Liver (tissue), 9 donors: ENCODE data around the gene CFAP100. TPM values are rescaled to one million over a fixed set of nuclear protein-coding genes. Genes with fewer than 3 reads are reported as not detected.

Experiments
- DNase-seq: peaks from one replicate; pipeline ENCODE4 v3.0.0-alpha.2; 2017; ENCODE audit warnings: low spot score
- H3K27ac ChIP-seq, 2 donors: one replicate each; pipeline ENCODE4 v1.7.0; 2013; ENCODE audit warnings: inconsistent platforms in 2 of 2, low read length in 2 of 2, control low read depth in 1 of 2, low read depth in 1 of 2, mild to moderate bottlenecking in 1 of 2
- H3K27me3 ChIP-seq, 4 donors: one replicate each; pipeline versions ENCODE4 v1.6.1 to v1.7.0; 2013; ENCODE audit warnings: low read length in 3 of 4, inconsistent platforms in 1 of 4, mild to moderate bottlenecking in 1 of 4, moderate library complexity in 1 of 4; ENCODE audit not compliant: control insufficient read depth in 4 of 4, insufficient read depth in 4 of 4
- H3K36me3 ChIP-seq, 4 donors: one replicate each; pipeline versions ENCODE4 v1.6.1 to v1.7.0; 2013; ENCODE audit warnings: low read length in 3 of 4, mild to moderate bottlenecking in 3 of 4, low read depth in 1 of 4, moderate library complexity in 1 of 4; ENCODE audit not compliant: control insufficient read depth in 4 of 4, insufficient read depth in 3 of 4
- H3K4me1 ChIP-seq, 4 donors: one replicate each; pipeline versions ENCODE4 v1.6.1 to v1.7.0; 2013; ENCODE audit warnings: low read length in 3 of 4, mild to moderate bottlenecking in 3 of 4, moderate library complexity in 1 of 4; ENCODE audit not compliant: control insufficient read depth in 4 of 4, insufficient read depth in 4 of 4
- H3K4me3 ChIP-seq, 3 donors: one replicate each; pipeline versions ENCODE4 v1.6.1 to v1.7.0; 2013; ENCODE audit warnings: low read length in 3 of 3, control low read depth in 1 of 3, low read depth in 1 of 3, mild to moderate bottlenecking in 1 of 3
- H3K9ac ChIP-seq, 2 donors: one replicate each; pipeline ENCODE4 v1.7.0; 2013; ENCODE audit warnings: low read length in 2 of 2, mild to moderate bottlenecking in 2 of 2, moderate library complexity in 2 of 2, control low read depth in 1 of 2, low read depth in 1 of 2
- H3K9me3 ChIP-seq, 4 donors: one replicate each; pipeline versions ENCODE4 v1.6.1 to v1.7.0; 2013; ENCODE audit warnings: low read length in 3 of 4; ENCODE audit not compliant: control insufficient read depth in 4 of 4
- CTCF ChIP-seq: fragments of 150-350 bp; IDR thresholded peaks from 2 replicates; pipeline ENCODE4 v1.5.1; 2017; ENCODE audit warnings: improper control_type of control experiment, low read depth, low read length; ENCODE audit not compliant: missing input control
- HNF4A ChIP-seq, 2 donors: conservative IDR thresholded peaks; 2 replicates each; pipeline ENCODE4 v1.6.1; 2016; ENCODE audit warnings: antibody characterized with exemption in 2 of 2, mild to moderate bottlenecking in 2 of 2
- RAD21 ChIP-seq, 2 donors: IDR thresholded peaks; 2 replicates each; pipeline ENCODE4 v1.6.1; 2016; ENCODE audit warnings: antibody characterized with exemption in 2 of 2, mild to moderate bottlenecking in 2 of 2
- REST ChIP-seq: IDR thresholded peaks from 2 replicates; pipeline ENCODE4 v1.6.1; 2016; ENCODE audit warnings: antibody characterized with exemption, mild to moderate bottlenecking
- RXRA ChIP-seq, 2 donors: IDR thresholded peaks; 2 replicates each; pipeline ENCODE4 v1.6.1; 2017 to 2018; ENCODE audit warnings: antibody characterized with exemption in 2 of 2, mild to moderate bottlenecking in 1 of 2
- SP1 ChIP-seq: IDR thresholded peaks from 2 replicates; pipeline ENCODE4 v1.6.1; 2018; ENCODE audit warnings: antibody characterized with exemption, mild to moderate bottlenecking
- ZBTB33 ChIP-seq: IDR thresholded peaks from 2 replicates; pipeline ENCODE4 v1.6.1; 2016; ENCODE audit warnings: antibody characterized with exemption
- WGBS: extraction: QIAGEN DNeasy Blood & Tissue Kit; methylation state at CpG from one replicate; pipeline ENCODE4 v1.1.7; 2013; 5-methylcytosine and 5-hydroxymethylcytosine counted together
- polyA plus RNA-seq, 2 donors: library from polyadenylated mRNA; stranded (reverse) in 1 of 2; unstranded in 1 of 2; fragments of 200-250 nt in 1 of 2; fragments of >200 nt in 1 of 2; fragmentation: Nextera tagmentation in 1 of 2; extraction: Ambion mirVana in 1 of 2; gene quantifications; one replicate each; pipeline versions ENCODE4 v1.2.1 to v1.2.3, GENCODE V29; 2013 to 2015
- total RNA-seq, 2 donors: library from RNA; depleted of rRNA; stranded (reverse); fragments of >200 nt; gene quantifications; one replicate each; pipeline ENCODE4 v1.2.3, GENCODE V29; 2014
- donor health status: healthy.
- donor health status: healthy.
- donor health status: healthy.
- donor health status: healthy.
- donor health status: healthy.

CFAP100 gene
- total and polyA plus RNA-seq, 4 donors: not detected

DNA sequence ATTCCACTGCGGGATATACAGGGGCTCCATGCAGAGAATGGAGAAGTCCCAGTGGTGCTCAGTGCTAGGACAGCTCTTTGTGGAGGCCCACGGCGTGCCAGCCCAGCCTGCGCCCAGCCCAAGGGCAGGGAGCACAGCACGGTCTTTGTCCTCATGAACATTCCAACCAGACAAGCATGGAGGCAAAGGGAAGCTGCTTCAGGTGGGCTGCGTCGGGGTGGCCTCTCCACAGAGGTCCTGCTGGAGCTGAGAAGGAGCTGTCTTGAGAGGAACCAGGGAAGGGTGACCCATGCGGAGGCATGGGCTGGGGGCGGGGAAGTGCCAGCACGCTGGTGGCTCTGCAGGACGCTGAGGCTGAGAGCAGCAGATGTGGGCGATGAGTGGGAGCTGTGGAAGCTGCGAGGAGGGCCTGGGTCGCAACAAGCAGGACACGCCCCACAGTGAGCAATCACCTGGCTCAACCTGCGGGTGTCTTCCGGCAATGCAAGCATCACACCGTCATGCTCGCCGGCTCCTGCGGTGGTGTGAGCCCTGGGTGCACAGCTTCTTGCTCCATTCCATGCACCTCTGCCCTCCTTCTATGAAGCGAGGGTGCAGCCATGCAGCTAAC lies 23.5 kb upstream of the CFAP100 start (continued):
- no peak for TF ChIP-seq REST

GRCh38 chr3:126372413-126373145 lies 22.1 kb upstream of the CFAP100 start:
- H3K9ac ChIP-seq: no peak overlapping the region
- peaks cover 12 to 42% (median 32%) of the 10 kb centered on the region in 4 donors for H3K4me1 ChIP-seq
- TF ChIP-seq ZBTB33: no peak
- peak; percentile 74 to 88 for TF ChIP-seq RXRA (IDR thresholded peaks at IDR 0.05)
- TF ChIP-seq HNF4A (conservative IDR thresholded peaks at IDR 0.05): peak in 1 of 2 donors; percentile 49
- peak; percentile 80 to 83 for TF ChIP-seq RAD21 (IDR thresholded peaks at IDR 0.05)
- TF ChIP-seq SP1: peak; percentile 62
- TF ChIP-seq CTCF: peak; percentile 38
- no peaks in the 10 kb centered on the region for H3K9me3 ChIP-seq
- H3K27ac ChIP-seq: peak overlapping the region; percentile 68 to 80
- no peaks in the 10 kb centered on the region for H3K27me3 ChIP-seq
- H3K4me3 ChIP-seq: no peak overlapping the region
- 51% methylated on average over 12 of the region's 12 CpGs for WGBS
- DNase-seq: no peak
- H3K36me3 ChIP-seq: no peaks in the 10 kb centered on the region

DNA sequence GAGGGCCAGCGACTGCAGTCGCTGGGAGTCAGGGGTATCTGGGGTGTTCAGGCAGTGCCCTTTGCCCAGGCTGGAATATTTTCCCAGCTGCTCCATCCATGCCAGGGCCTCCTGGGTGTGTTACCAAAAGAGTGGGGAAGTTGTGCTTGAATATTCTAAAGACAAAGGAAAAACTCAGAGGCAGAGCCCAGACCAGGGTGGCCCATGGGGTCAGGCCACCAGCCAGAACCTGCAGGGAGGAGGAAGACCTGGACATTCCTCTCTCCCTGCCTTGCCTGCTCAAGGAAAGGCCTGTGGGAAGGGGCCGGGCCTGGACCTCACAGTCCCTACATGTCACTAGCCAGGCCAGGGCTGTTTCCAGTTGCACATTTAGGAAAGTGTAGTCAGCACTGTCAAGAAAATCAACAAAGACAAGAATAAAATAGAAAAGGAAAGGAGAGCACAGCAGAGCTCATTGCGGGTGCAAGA lies 21.5 kb upstream of the CFAP100 start:
- TF ChIP-seq RXRA (IDR thresholded peaks at IDR 0.05) (no peak), HNF4A (conservative IDR thresholded peaks at IDR 0.05) (peak; percentile 5 to 13)
- H3K4me3 ChIP-seq: no peak overlapping the region
- WGBS: 73% methylated on average over 4 of the region's 4 CpGs
- DNase-seq: no peak
- no peaks in the 10 kb centered on the region for H3K9me3 ChIP-seq
- H3K36me3 ChIP-seq: no peaks in the 10 kb centered on the region
- peak overlapping the region; percentile 68 to 80 for H3K27ac ChIP-seq
- no peak overlapping the region for H3K9ac ChIP-seq
- no peaks in the 10 kb centered on the region for H3K27me3 ChIP-seq
- H3K4me1 ChIP-seq: peaks cover 12 to 36% (median 28%) of the 10 kb centered on the region in 4 donors
